ENCODE results near the gene ZSCAN5C. TPM values are rescaled to one million over a fixed set of nuclear protein-coding genes. Genes with fewer than 3 reads are reported as not detected.

ZSCAN5C gene
- total and polyA plus RNA-seq, 5 donors from 2014 or later, result not detected

DNA sequence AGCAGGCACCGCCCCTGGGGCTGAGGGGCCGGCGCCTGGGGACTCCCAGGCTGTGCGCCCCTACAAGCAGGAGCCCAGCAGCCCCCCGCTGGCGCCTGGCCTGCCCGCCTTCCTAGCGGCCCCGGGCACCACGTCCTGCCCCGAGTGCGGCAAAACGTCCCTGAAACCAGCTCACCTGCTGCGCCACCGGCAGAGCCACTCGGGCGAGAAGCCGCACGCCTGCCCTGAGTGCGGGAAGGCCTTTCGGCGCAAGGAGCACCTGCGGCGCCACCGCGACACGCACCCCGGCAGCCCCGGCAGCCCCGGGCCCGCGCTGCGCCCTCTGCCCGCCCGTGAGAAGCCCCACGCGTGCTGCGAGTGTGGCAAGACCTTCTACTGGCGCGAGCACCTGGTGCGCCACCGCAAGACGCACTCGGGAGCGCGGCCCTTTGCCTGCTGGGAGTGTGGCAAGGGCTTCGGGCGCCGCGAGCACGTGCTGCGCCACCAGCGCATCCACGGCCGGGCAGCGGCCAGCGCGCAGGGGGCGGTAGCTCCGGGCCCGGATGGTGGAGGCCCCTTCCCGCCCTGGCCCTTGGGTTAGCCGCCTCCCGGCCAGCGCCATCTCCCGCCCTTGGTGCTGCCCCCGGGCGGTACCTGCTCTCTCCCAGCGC, 42.3 kb upstream of the ZSCAN5C start:
- no peaks in the 10 kb centered on the region for H3K4me1 ChIP-seq (ENCODE audit: control insufficient read depth, insufficient read depth, low read length, poor library complexity, severe bottlenecking)
- Mint-ChIP-seq H3K27ac (no peak overlapping the region), H3K4me3 (no peak overlapping the region), H3K9me3 (peaks cover 0 to 6% (median 0%) of the 10 kb centered on the region in 7 donors), H3K4me1 (peaks cover 0 to 2% (median 0%) of the 10 kb centered on the region in 4 donors), H3K36me3 (peaks cover 26% of the 10 kb centered on the region), H3K27me3 (peaks cover 4% of the 10 kb centered on the region)
- peaks cover 20% of the 10 kb centered on the region for H3K36me3 ChIP-seq (ENCODE audit: control insufficient read depth, insufficient read depth, low read length)
- no peak overlapping the region for H3K4me3 ChIP-seq (ENCODE audit: low read depth, low read length)
- H3K27ac ChIP-seq (ENCODE audit: insufficient read depth, low read length, poor library complexity, severe bottlenecking), result no peak overlapping the region
- ATAC-seq (ENCODE audit: low read depth in 2 of 2) (no peak), DNase-seq (no peak)
- no peaks in the 10 kb centered on the region for H3K27me3 ChIP-seq (ENCODE audit: control insufficient read depth, insufficient read depth, low read length)
- H3K9me3 ChIP-seq (ENCODE audit: control insufficient read depth in 2 of 2, low read length in 2 of 2), result no peaks in the 10 kb centered on the region

DNA sequence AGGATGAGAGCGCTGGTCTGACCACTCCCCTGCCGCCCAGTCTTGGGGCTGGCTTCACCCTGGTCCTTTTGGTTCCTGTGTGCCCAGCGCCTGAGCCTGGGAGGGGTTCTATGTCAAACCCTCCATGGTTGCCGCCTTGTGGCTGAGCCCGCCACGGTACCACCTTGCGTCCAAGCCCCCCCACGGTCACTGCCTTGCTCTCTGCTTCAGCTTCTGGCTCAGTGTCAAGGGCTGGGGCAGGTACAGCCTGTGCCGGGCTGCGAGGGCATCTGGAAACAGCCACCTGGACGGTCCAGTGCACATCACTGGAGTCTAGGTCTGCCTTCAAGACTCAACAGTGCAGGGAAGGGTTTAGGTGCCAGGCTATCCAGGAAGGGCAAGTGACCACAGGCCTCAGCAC, 40.5 kb upstream of the ZSCAN5C start:
- Histone ChIP-seq H3K36me3 (ENCODE audit: control insufficient read depth, insufficient read depth, low read length) (peaks cover 3% of the 10 kb centered on the region), H3K4me1 (ENCODE audit: control insufficient read depth, insufficient read depth, low read length, poor library complexity, severe bottlenecking) (no peaks in the 10 kb centered on the region), H3K27me3 (ENCODE audit: control insufficient read depth, insufficient read depth, low read length) (no peaks in the 10 kb centered on the region), H3K4me3 (ENCODE audit: low read depth, low read length) (no peak overlapping the region), H3K27ac (ENCODE audit: insufficient read depth, low read length, poor library complexity, severe bottlenecking) (no peak overlapping the region), H3K9me3 (ENCODE audit: control insufficient read depth in 2 of 2, low read length in 2 of 2) (no peaks in the 10 kb centered on the region)
- peak overlapping the region in 1 of 4 donors; percentile 10 for H3K4me3 Mint-ChIP-seq
- ATAC-seq (ENCODE audit: low read depth in 2 of 2) (no peak), DNase-seq (no peak)
- H3K27ac Mint-ChIP-seq, result no peak overlapping the region
- H3K4me1 Mint-ChIP-seq, result no peaks in the 10 kb centered on the region
- peaks cover 0 to 6% (median 0%) of the 10 kb centered on the region in 7 donors for H3K9me3 Mint-ChIP-seq
- H3K27me3 Mint-ChIP-seq, result peaks cover 4% of the 10 kb centered on the region
- peaks cover 17% of the 10 kb centered on the region for H3K36me3 Mint-ChIP-seq

DNA sequence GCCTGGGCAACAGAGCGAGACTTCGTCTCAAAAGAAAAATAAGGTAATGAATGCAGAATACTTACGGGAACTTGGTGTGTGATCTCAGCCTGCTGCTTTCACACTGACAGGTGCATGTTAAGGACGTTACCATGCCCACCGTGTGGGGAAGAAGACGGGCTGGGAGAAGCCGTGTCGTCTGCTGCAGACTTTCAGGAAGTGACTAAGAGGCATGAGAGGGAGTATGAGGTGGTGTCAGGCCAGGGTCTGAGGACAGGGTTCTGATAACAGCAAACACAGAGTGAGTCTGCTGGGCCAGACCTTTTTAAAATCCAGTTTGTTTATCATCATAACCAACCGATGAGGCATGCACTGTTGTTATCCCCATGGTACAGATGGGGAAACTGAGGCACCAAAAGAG, 39.8 kb upstream of the ZSCAN5C start:
- H3K4me1 Mint-ChIP-seq, result no peaks in the 10 kb centered on the region
- DNase-seq, result no peak
- no peak overlapping the region for H3K4me3 Mint-ChIP-seq
- Histone ChIP-seq H3K4me1 (ENCODE audit: control insufficient read depth, insufficient read depth, low read length, poor library complexity, severe bottlenecking) (no peaks in the 10 kb centered on the region), H3K9me3 (ENCODE audit: control insufficient read depth in 2 of 2, low read length in 2 of 2) (no peaks in the 10 kb centered on the region), H3K27me3 (ENCODE audit: control insufficient read depth, insufficient read depth, low read length) (no peaks in the 10 kb centered on the region), H3K27ac (ENCODE audit: insufficient read depth, low read length, poor library complexity, severe bottlenecking) (no peak overlapping the region), H3K36me3 (ENCODE audit: control insufficient read depth, insufficient read depth, low read length) (peaks cover 3% of the 10 kb centered on the region), H3K4me3 (ENCODE audit: low read depth, low read length) (no peak overlapping the region)
- peak; percentile 28 to 29 for ATAC-seq (ENCODE audit: low read depth in 2 of 2)
- peaks cover 17% of the 10 kb centered on the region for H3K36me3 Mint-ChIP-seq
- H3K9me3 Mint-ChIP-seq, result peaks cover 0 to 6% (median 0%) of the 10 kb centered on the region in 7 donors
- H3K27ac Mint-ChIP-seq, result no peak overlapping the region
- H3K27me3 Mint-ChIP-seq, result peaks cover 4% of the 10 kb centered on the region

DNA sequence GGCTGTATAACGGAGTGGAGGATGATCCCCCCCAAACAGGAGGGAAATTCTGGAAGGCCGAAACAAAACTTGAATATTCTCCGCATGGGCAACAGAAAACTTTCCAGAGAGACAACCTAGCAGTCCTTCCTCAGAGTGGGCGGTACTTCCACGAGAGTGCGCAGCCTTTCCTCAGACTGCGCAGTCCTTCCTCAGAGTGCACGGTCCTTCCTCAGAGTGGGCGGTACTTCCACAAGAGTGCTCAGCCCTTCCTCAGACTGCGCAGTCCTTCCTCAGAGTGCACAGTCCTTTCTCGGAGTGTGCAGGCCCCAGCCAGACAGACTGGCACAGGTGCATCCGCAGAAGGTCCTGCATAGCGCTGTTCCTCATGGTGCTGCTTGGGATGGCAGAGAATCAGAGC, 39.0 kb upstream of the ZSCAN5C start:
- H3K4me3 Mint-ChIP-seq, result no peak overlapping the region
- peaks cover 12% of the 10 kb centered on the region for H3K36me3 Mint-ChIP-seq
- H3K4me1 Mint-ChIP-seq, result no peaks in the 10 kb centered on the region
- H3K27ac Mint-ChIP-seq, result no peak overlapping the region
- Histone ChIP-seq H3K27me3 (ENCODE audit: control insufficient read depth, insufficient read depth, low read length) (no peaks in the 10 kb centered on the region), H3K4me3 (ENCODE audit: low read depth, low read length) (no peak overlapping the region), H3K36me3 (ENCODE audit: control insufficient read depth, insufficient read depth, low read length) (peaks cover 3% of the 10 kb centered on the region), H3K27ac (ENCODE audit: insufficient read depth, low read length, poor library complexity, severe bottlenecking) (no peak overlapping the region), H3K4me1 (ENCODE audit: control insufficient read depth, insufficient read depth, low read length, poor library complexity, severe bottlenecking) (no peaks in the 10 kb centered on the region), H3K9me3 (ENCODE audit: control insufficient read depth in 2 of 2, low read length in 2 of 2) (no peaks in the 10 kb centered on the region)
- peaks cover 4% of the 10 kb centered on the region for H3K27me3 Mint-ChIP-seq
- H3K9me3 Mint-ChIP-seq, result peaks cover 0 to 6% (median 0%) of the 10 kb centered on the region in 7 donors
- ATAC-seq (ENCODE audit: low read depth in 2 of 2) (no peak), DNase-seq (no peak)

DNA sequence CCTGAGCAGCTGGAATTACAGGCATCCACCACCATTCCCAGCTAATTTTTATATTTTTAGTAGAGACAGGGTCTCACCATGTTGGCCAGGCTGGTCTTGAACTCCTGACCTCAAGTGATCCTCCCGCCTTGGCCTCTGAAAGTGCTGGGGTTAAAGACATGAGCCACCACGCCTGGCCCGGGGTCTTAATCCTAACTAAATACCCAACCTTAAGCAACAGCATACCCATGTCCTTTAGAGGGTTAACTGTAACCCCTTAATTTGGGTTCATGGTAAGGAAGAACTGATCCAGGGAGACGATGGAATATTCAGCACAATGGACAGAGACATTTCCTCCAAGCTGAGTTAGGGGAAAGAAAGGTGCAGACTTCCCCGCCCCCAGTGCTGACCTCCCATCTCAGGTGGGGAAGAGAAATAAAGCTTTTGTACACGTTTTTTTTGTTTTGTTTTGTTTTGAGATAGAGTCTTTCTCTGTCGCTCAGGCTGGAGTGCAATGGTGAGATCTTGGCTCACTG, 35.0 kb upstream of the ZSCAN5C start:
- ATAC-seq (ENCODE audit: low read depth in 2 of 2), result no peak

DNA sequence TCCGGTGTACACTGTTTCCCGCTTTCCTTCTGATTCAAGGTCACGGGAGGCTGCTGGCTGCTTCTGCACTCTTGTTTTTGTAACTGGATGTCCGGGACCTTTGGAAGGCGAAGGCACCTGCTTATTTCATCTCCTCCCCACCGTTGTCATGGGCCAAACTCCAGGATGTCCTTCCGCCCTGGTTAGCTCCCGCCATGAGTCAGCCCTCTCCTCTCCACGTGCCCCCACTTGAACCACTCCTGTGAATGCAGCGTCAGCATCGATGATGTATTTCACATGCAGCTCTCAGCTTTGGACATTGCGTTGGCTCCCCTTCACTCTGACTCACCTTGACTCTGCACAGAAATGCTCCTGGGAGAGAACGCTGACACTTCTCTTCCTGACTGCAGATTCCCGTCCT, 31.8 kb upstream of the ZSCAN5C start:
- H3K27me3 Mint-ChIP-seq, result no peaks in the 10 kb centered on the region
- no peak overlapping the region for H3K4me3 ChIP-seq (ENCODE audit: low read depth, low read length)

More for the DNA sequence above, 35.0 kb upstream of the ZSCAN5C start:
- peaks cover 6% of the 10 kb centered on the region for H3K36me3 Mint-ChIP-seq
- H3K9me3 ChIP-seq (ENCODE audit: control insufficient read depth in 2 of 2, low read length in 2 of 2), result no peaks in the 10 kb centered on the region
- H3K4me3 ChIP-seq (ENCODE audit: low read depth, low read length), result no peak overlapping the region
- no peaks in the 10 kb centered on the region for H3K27me3 ChIP-seq (ENCODE audit: control insufficient read depth, insufficient read depth, low read length)
- no peak overlapping the region for H3K27ac Mint-ChIP-seq
- H3K36me3 ChIP-seq (ENCODE audit: control insufficient read depth, insufficient read depth, low read length), result no peaks in the 10 kb centered on the region
- H3K27ac ChIP-seq (ENCODE audit: insufficient read depth, low read length, poor library complexity, severe bottlenecking), result no peak overlapping the region
- H3K4me1 Mint-ChIP-seq, result no peaks in the 10 kb centered on the region
- H3K4me3 Mint-ChIP-seq, result no peak overlapping the region
- no peaks in the 10 kb centered on the region for H3K4me1 ChIP-seq (ENCODE audit: control insufficient read depth, insufficient read depth, low read length, poor library complexity, severe bottlenecking)
- no peak for DNase-seq
- H3K9me3 Mint-ChIP-seq, result no peaks in the 10 kb centered on the region
- peaks cover 4% of the 10 kb centered on the region for H3K27me3 Mint-ChIP-seq

DNA sequence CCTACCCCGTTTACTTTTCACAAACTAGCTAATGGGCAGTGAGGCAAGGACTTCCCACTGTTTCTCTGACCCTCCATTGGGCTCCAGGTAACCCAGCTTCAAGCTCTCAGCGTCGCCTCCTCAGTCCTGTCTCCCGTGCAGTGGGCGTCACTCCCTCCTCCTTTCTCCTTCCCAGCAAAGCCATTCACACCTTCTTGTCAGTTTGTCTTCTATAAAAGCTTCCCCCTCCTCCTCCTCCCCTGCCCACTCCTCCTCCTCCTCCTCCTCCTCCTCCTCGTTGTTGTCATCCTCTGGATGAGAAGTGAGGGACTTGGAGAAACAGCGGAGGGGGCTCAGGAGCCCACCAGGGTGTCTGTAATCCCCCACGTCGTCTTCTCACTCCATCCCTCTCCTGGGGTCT, 28.0 kb upstream of the ZSCAN5C start:
- H3K27me3 Mint-ChIP-seq, result no peaks in the 10 kb centered on the region
- H3K36me3 ChIP-seq (ENCODE audit: control insufficient read depth, insufficient read depth, low read length), result no peaks in the 10 kb centered on the region
- no peaks in the 10 kb centered on the region for H3K9me3 ChIP-seq (ENCODE audit: control insufficient read depth in 2 of 2, low read length in 2 of 2)
- H3K27ac ChIP-seq (ENCODE audit: insufficient read depth, low read length, poor library complexity, severe bottlenecking), result no peak overlapping the region
- H3K4me3 Mint-ChIP-seq, result no peak overlapping the region
- H3K4me3 ChIP-seq (ENCODE audit: low read depth, low read length), result no peak overlapping the region
- H3K27me3 ChIP-seq (ENCODE audit: control insufficient read depth, insufficient read depth, low read length), result no peaks in the 10 kb centered on the region
- H3K27ac Mint-ChIP-seq, result no peak overlapping the region
- ATAC-seq (ENCODE audit: low read depth in 2 of 2) (no peak), DNase-seq (no peak)
- H3K36me3 Mint-ChIP-seq, result peaks cover 4% of the 10 kb centered on the region
- no peaks in the 10 kb centered on the region for H3K4me1 Mint-ChIP-seq
- peaks cover 0 to 2% (median 0%) of the 10 kb centered on the region in 7 donors for H3K9me3 Mint-ChIP-seq
- H3K4me1 ChIP-seq (ENCODE audit: control insufficient read depth, insufficient read depth, low read length, poor library complexity, severe bottlenecking), result no peaks in the 10 kb centered on the region

More for the DNA sequence above, 31.8 kb upstream of the ZSCAN5C start:
- no peaks in the 10 kb centered on the region for H3K36me3 ChIP-seq (ENCODE audit: control insufficient read depth, insufficient read depth, low read length)
- no peaks in the 10 kb centered on the region for H3K9me3 ChIP-seq (ENCODE audit: control insufficient read depth in 2 of 2, low read length in 2 of 2)
- H3K9me3 Mint-ChIP-seq, result no peaks in the 10 kb centered on the region
- peaks cover 4% of the 10 kb centered on the region for H3K36me3 Mint-ChIP-seq
- no peak overlapping the region for H3K27ac ChIP-seq (ENCODE audit: insufficient read depth, low read length, poor library complexity, severe bottlenecking)
- H3K4me3 Mint-ChIP-seq, result no peak overlapping the region
- DNase-seq (no peak), ATAC-seq (ENCODE audit: low read depth in 2 of 2) (no peak)
- no peaks in the 10 kb centered on the region for H3K27me3 ChIP-seq (ENCODE audit: control insufficient read depth, insufficient read depth, low read length)
- H3K4me1 ChIP-seq (ENCODE audit: control insufficient read depth, insufficient read depth, low read length, poor library complexity, severe bottlenecking), result no peaks in the 10 kb centered on the region
- peak overlapping the region in 1 of 3 donors; percentile 42 for H3K27ac Mint-ChIP-seq
- no peaks in the 10 kb centered on the region for H3K4me1 Mint-ChIP-seq

DNA sequence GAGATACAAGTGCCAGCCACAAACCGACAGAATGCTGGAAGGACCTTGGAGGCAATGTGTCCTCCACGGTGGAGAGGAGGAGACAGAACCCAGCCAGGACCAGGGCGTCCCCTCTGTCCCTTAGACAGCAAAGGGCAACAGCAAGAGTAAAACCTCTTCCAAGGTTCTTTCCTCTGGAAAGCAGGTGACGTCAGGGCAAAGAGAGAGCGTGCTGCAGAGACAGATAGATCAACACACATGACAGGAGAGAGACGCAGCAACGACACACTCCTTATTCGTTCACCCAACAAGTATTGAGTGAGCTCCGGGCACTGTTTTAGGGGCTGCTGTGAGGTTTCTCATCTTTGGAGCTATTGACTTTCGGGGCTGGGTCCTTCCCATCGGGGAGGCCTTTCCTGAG, 27.5 kb upstream of the ZSCAN5C start:
- Mint-ChIP-seq H3K36me3 (peaks cover 4% of the 10 kb centered on the region), H3K4me3 (no peak overlapping the region)

More for the DNA sequence above, 27.5 kb upstream of the ZSCAN5C start:
- Mint-ChIP-seq H3K27me3 (no peaks in the 10 kb centered on the region), H3K4me1 (no peaks in the 10 kb centered on the region), H3K27ac (no peak overlapping the region), H3K9me3 (peaks cover 0 to 2% (median 0%) of the 10 kb centered on the region in 7 donors)
- DNase-seq (no peak), ATAC-seq (ENCODE audit: low read depth in 2 of 2) (no peak)
- Histone ChIP-seq H3K4me1 (ENCODE audit: control insufficient read depth, insufficient read depth, low read length, poor library complexity, severe bottlenecking) (no peaks in the 10 kb centered on the region), H3K36me3 (ENCODE audit: control insufficient read depth, insufficient read depth, low read length) (no peaks in the 10 kb centered on the region), H3K9me3 (ENCODE audit: control insufficient read depth in 2 of 2, low read length in 2 of 2) (no peaks in the 10 kb centered on the region), H3K27ac (ENCODE audit: insufficient read depth, low read length, poor library complexity, severe bottlenecking) (no peak overlapping the region), H3K4me3 (ENCODE audit: low read depth, low read length) (no peak overlapping the region), H3K27me3 (ENCODE audit: control insufficient read depth, insufficient read depth, low read length) (no peaks in the 10 kb centered on the region)

All from CD4-positive, CD25-positive, alpha-beta regulatory T cell (primary cell).